CD14-positive monocyte (primary cell): ENCODE measurements around the gene GDF2. TPM values are rescaled to one million over a fixed set of nuclear protein-coding genes. Genes with fewer than 3 reads are reported as not detected.

Source experiments
- DNase-seq, 3 donors: peaks; one replicate each; pipeline ENCODE4 v3.0.0-alpha.2; 2011 to 2022
- H2AFZ ChIP-seq: 2 replicates; pipeline ENCODE4 v1.6.0; 2012; ENCODE audit warnings: mild to moderate bottlenecking, low read depth, low read length, inconsistent platforms; ENCODE audit not compliant: insufficient read depth, poor library complexity, severe bottlenecking
- H3K27ac ChIP-seq, 2 donors: 1 replicate in 1 of 2; 2 replicates in 1 of 2; pipeline ENCODE4 v1.5.1; 2012 to 2013; ENCODE audit warnings: low read length in 2 of 2, control low read depth in 1 of 2, inconsistent platforms in 1 of 2, low read depth in 1 of 2, mild to moderate bottlenecking in 1 of 2
- H3K27me3 ChIP-seq, 2 donors: one replicate each; pipeline versions ENCODE4 v1.6.0 to v1.6.1; 2011 to 2013; ENCODE audit warnings: low read length in 2 of 2; ENCODE audit not compliant: control insufficient read depth in 2 of 2, insufficient read depth in 2 of 2
- H3K36me3 ChIP-seq, 2 donors: replicated peaks in 1 of 2; 1 replicate in 1 of 2; 2 replicates in 1 of 2; pipeline versions ENCODE4 v1.5.1 to v1.6.1; 2012 to 2013; ENCODE audit warnings: low read length in 2 of 2, control low read depth in 1 of 2, inconsistent platforms in 1 of 2, mild to moderate bottlenecking in 1 of 2; ENCODE audit not compliant: insufficient read depth in 2 of 2, control insufficient read depth in 1 of 2
- H3K4me1 ChIP-seq, 2 donors: 1 replicate in 1 of 2; 2 replicates in 1 of 2; pipeline versions ENCODE4 v1.5.1 to v1.6.1; 2012 to 2013; ENCODE audit warnings: low read length in 2 of 2, control low read depth in 1 of 2, inconsistent platforms in 1 of 2, mild to moderate bottlenecking in 1 of 2, moderate library complexity in 1 of 2; ENCODE audit not compliant: insufficient read depth in 2 of 2, control insufficient read depth in 1 of 2
- H3K4me2 ChIP-seq: replicated peaks from 2 replicates; pipeline ENCODE3; 2012; ENCODE audit warnings: low read length, moderate library complexity, mild to moderate bottlenecking; ENCODE audit not compliant: poor library complexity, severe bottlenecking; ENCODE audit errors: extremely low read depth
- H3K4me3 ChIP-seq, 3 experiments: fragments of 200-600 bp in 1 of 3; sonication (generic) in 1 of 3; replicated peaks in 1 of 3; 1 replicate in 2 of 3; 2 replicates in 1 of 3; pipeline ENCODE4 v1.5.1; 2011 to 2013; ENCODE audit warnings: low read length in 3 of 3, mild to moderate bottlenecking in 3 of 3, control low read depth in 2 of 3, low read depth in 2 of 3, inconsistent platforms in 1 of 3, moderate library complexity in 1 of 3
- H3K79me2 ChIP-seq: 2 replicates; pipeline ENCODE4 v1.6.0; 2012; ENCODE audit warnings: mild to moderate bottlenecking, control low read depth, inconsistent platforms, low read length, moderate library complexity; ENCODE audit not compliant: insufficient read depth
- H3K9ac ChIP-seq: 2 replicates; pipeline ENCODE4 v1.6.0; 2017; ENCODE audit warnings: low read length, mild to moderate bottlenecking; ENCODE audit not compliant: insufficient read depth, poor library complexity, severe bottlenecking
- H3K9me3 ChIP-seq, 2 donors: replicated peaks in 1 of 2; 1 replicate in 1 of 2; 2 replicates in 1 of 2; pipeline versions ENCODE4 v1.5.1 to v1.6.1; 2012 to 2013; ENCODE audit warnings: low read length in 2 of 2, control low read depth in 1 of 2; ENCODE audit not compliant: control insufficient read depth in 1 of 2, insufficient read depth in 1 of 2
- H4K20me1 ChIP-seq: 2 replicates; pipeline ENCODE4 v1.6.0; 2012; ENCODE audit warnings: mild to moderate bottlenecking, low read length, control low read depth, moderate library complexity; ENCODE audit not compliant: insufficient read depth
- H3K27ac Mint-ChIP-seq, 7 donors: one replicate each; pipeline ENCODE4 v1.8.0; 2020; ENCODE audit warnings: mild to moderate bottlenecking in 7 of 7, mixed read lengths in 7 of 7, moderate library complexity in 6 of 7, inconsistent platforms in 2 of 7
- H3K27me3 Mint-ChIP-seq, 3 donors: one replicate each; pipeline ENCODE4 v1.8.0; 2021 to 2022; ENCODE audit warnings: low read depth in 3 of 3, mild to moderate bottlenecking in 3 of 3, mixed read lengths in 3 of 3, moderate library complexity in 3 of 3, inconsistent platforms in 1 of 3
- H3K36me3 Mint-ChIP-seq, 2 donors: one replicate each; pipeline ENCODE4 v1.8.0; 2020; ENCODE audit warnings: mixed read lengths in 2 of 2, inconsistent platforms in 1 of 2, mild to moderate bottlenecking in 1 of 2
- H3K4me1 Mint-ChIP-seq: one replicate; pipeline ENCODE4 v1.8.0; 2020; ENCODE audit warnings: mild to moderate bottlenecking, mixed read lengths
- H3K4me3 Mint-ChIP-seq, 2 donors: one replicate each; pipeline ENCODE4 v1.8.0; 2020; ENCODE audit warnings: mild to moderate bottlenecking in 2 of 2, mixed read lengths in 2 of 2, moderate library complexity in 1 of 2
- H3K9me3 Mint-ChIP-seq, 7 donors: one replicate each; pipeline ENCODE4 v1.8.0; 2020 to 2022; ENCODE audit warnings: mixed read lengths in 7 of 7, mild to moderate bottlenecking in 6 of 7, moderate library complexity in 6 of 7, inconsistent platforms in 2 of 7
- CTCF ChIP-seq: fragments of 200-600 bp; IDR thresholded peaks from one replicate; pipeline ENCODE4 v1.8.0; 2022; ENCODE audit warnings: antibody characterized with exemption, mild to moderate bottlenecking
- WGBS: methylation state at CpG from one replicate; pipeline ENCODE4 v1.1.5; 2013; ENCODE audit warnings: missing lambda C conversion rate; ENCODE audit not compliant: insufficient coverage; 5-methylcytosine and 5-hydroxymethylcytosine counted together
- intact Hi-C, 2 donors: fragments of 100-400 bp; cut with micrococcal nuclease; formaldehyde crosslinking; loops; one replicate each; pipeline versions ENCODE4 v1.15.0 to v1.15.1; 2023
- polyA plus RNA-seq, 3 donors: library from polyadenylated mRNA; depleted of rRNA in 1 of 3; unstranded in 2 of 3; stranded (reverse) in 1 of 3; fragments of 300-500 nt in 2 of 3; fragments of >200 nt in 1 of 3; fragmentation: Illumina TruSeq in 2 of 3; gene quantifications; 1 replicate in 2 of 3; 2 replicates in 1 of 3; pipeline ENCODE4 v1.2.3, GENCODE V29; 2012 to 2021

GDF2 gene
- polyA plus RNA-seq, 3 donors = not detected

- intact Hi-C loops = no loop called here
- Histone ChIP-seq H3K79me2 (no peaks in the 10 kb centered on the region), H3K27me3 (peaks cover 44 to 69% of the 10 kb centered on the region in 2 donors), H3K4me1 (peaks cover 8 to 21% of the 10 kb centered on the region in 2 donors), H3K27ac (no peak overlapping the region), H2AFZ (no peak overlapping the region), H4K20me1 (no peaks in the 10 kb centered on the region), H3K4me3 (no peak overlapping the region), H3K9ac (no peak overlapping the region), H3K36me3 (no peaks in the 10 kb centered on the region), H3K4me2 (no peak overlapping the region), H3K9me3 (peaks cover 0 to 4% of the 10 kb centered on the region in 2 donors)
- DNase-seq = no peak
- H3K9me3 Mint-ChIP-seq = peaks cover 0 to 8% (median 5%) of the 10 kb centered on the region in 7 donors
- WGBS = 87% methylated on average over 3 of the region's 12 CpGs
- H3K27me3 Mint-ChIP-seq = peaks cover 61 to 75% (median 73%) of the 10 kb centered on the region in 3 donors
- H3K36me3 Mint-ChIP-seq = peaks cover 3 to 4% of the 10 kb centered on the region in 2 donors
- H3K27ac Mint-ChIP-seq = no peak overlapping the region
- no peak for TF ChIP-seq CTCF
- peaks cover 23% of the 10 kb centered on the region for H3K4me1 Mint-ChIP-seq
- peak overlapping the region in 1 of 2 donors; percentile 48 for H3K4me3 Mint-ChIP-seq
These were observed 24.3 kb upstream of the GDF2 start for GRCh38 chr10:47297866-47298540.

- peak overlapping the region in 1 of 2 donors; percentile 26 for H3K4me3 Mint-ChIP-seq
- peaks cover 44 to 69% of the 10 kb centered on the region in 2 donors for H3K27me3 ChIP-seq
These were observed 23.5 kb upstream of the GDF2 start for GRCh38 chr10:47298715-47299114.

More at GRCh38 chr10:47298715-47299114, 23.5 kb upstream of the GDF2 start:
- Histone ChIP-seq H3K4me2 (no peak overlapping the region), H3K4me3 (no peak overlapping the region), H3K9ac (no peak overlapping the region), H2AFZ (no peak overlapping the region), H3K36me3 (no peaks in the 10 kb centered on the region), H3K4me1 (peaks cover 8 to 21% of the 10 kb centered on the region in 2 donors), H3K9me3 (peaks cover 0 to 4% of the 10 kb centered on the region in 2 donors), H3K79me2 (no peaks in the 10 kb centered on the region), H3K27ac (no peak overlapping the region), H4K20me1 (no peaks in the 10 kb centered on the region)
- H3K9me3 Mint-ChIP-seq = peaks cover 0 to 8% (median 5%) of the 10 kb centered on the region in 7 donors
- H3K27ac Mint-ChIP-seq = no peak overlapping the region
- peaks cover 3 to 4% of the 10 kb centered on the region in 2 donors for H3K36me3 Mint-ChIP-seq
- DNase-seq = no peak
- no CpG with 5 or more reads among the region's 1 CpG for WGBS
- no peak for TF ChIP-seq CTCF
- H3K4me1 Mint-ChIP-seq = peaks cover 23% of the 10 kb centered on the region
- H3K27me3 Mint-ChIP-seq = peaks cover 62 to 74% (median 70%) of the 10 kb centered on the region in 3 donors
- intact Hi-C loops = no loop called here
